ENCODE results near the gene ANGPTL8.

DNA sequence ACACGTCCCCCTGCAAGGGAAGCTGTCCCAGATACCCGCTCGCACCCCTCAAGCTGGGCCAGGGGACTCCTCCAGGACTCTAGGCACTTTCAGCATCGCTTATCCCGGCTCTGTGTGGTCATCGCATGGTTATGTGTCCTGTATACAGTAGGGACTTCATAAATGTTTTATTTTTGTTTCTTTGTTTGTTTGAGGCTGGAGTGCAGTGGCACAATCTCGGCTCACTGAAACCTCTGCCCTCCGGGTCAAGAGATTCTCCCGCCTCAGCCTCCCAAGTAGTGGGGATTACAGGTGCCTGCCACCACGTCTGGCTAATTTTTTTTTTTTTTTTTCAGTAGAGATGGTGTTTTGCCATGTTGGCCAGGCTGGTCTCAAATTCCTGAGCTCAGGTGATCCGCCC lies 7.5 kb downstream of the ANGPTL8 start:
- TF ChIP-seq, protein P1, sequence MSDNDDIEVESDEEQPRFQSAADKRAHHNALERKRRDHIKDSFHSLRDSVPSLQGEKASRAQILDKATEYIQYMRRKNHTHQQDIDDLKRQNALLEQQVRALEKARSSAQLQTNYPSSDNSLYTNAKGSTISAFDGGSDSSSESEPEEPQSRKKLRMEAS (IDR thresholded peaks at IDR 0.05; ENCODE audit: insufficient read depth, insufficient read length) = no peak
- no peak for TF ChIP-seq CTCF (IDR thresholded peaks at IDR 0.05; ENCODE audit: extremely low read depth in 1 of 2, insufficient read depth in 1 of 2, low read depth in 1 of 2, low read length in 2 of 2)
